Astrocyte (in vitro differentiated cells and primary cell): ENCODE data around the gene AOC3. TPM values are rescaled to one million over a fixed set of nuclear protein-coding genes. Genes with fewer than 3 reads are reported as not detected.

ENCODE experiments used
- DNase-seq: peaks from one replicate; pipeline ENCODE4 v3.0.0-alpha.2; 2010; ENCODE audit warnings: low read depth
- FAIRE-seq: peaks from 2 replicates; lab custom pipeline; 2011; peaks lifted over from hg19 to GRCh38; lab: Jason Lieb, UNC
- H2AFZ ChIP-seq: 2 replicates; pipeline ENCODE4 v1.6.0; 2012; ENCODE audit warnings: low read depth, low read length, inconsistent platforms
- H3K27ac ChIP-seq: 2 replicates; pipeline ENCODE4 v1.5.1; 2011; ENCODE audit warnings: low read depth, low read length, inconsistent platforms
- H3K27me3 ChIP-seq: 2 replicates; pipeline ENCODE4 v1.6.0; 2011; ENCODE audit warnings: low read length, inconsistent platforms; ENCODE audit not compliant: insufficient read depth
- H3K36me3 ChIP-seq: 2 replicates; pipeline ENCODE4 v1.5.1; 2011; ENCODE audit warnings: low read length, inconsistent platforms; ENCODE audit not compliant: insufficient read depth
- H3K4me1 ChIP-seq: 2 replicates; pipeline ENCODE4 v1.5.1; 2011; ENCODE audit warnings: low read length, inconsistent platforms; ENCODE audit not compliant: insufficient read depth
- H3K4me2 ChIP-seq: 2 replicates; pipeline ENCODE4 v1.6.0; 2012; ENCODE audit warnings: low read length, inconsistent platforms
- H3K4me3 ChIP-seq: 2 replicates; pipeline ENCODE4 v1.5.1; 2011; ENCODE audit warnings: low read depth, mild to moderate bottlenecking, low read length, inconsistent platforms; ENCODE audit not compliant: insufficient read depth
- H3K79me2 ChIP-seq: 2 replicates; pipeline ENCODE4 v1.6.0; 2012; ENCODE audit warnings: mild to moderate bottlenecking, low read length, inconsistent platforms; ENCODE audit not compliant: insufficient read depth
- H3K9ac ChIP-seq: 2 replicates; pipeline ENCODE4 v1.6.0; 2012; ENCODE audit warnings: mild to moderate bottlenecking, low read length, inconsistent platforms
- H3K9me3 ChIP-seq: 2 replicates; pipeline ENCODE4 v1.5.1; 2012; ENCODE audit warnings: low read depth, mild to moderate bottlenecking, low read length, inconsistent platforms; ENCODE audit not compliant: insufficient read depth
- H4K20me1 ChIP-seq: 2 replicates; pipeline ENCODE4 v1.6.0; 2012; ENCODE audit warnings: low read length, inconsistent platforms; ENCODE audit not compliant: insufficient read depth
- H3K27ac Mint-ChIP-seq: one replicate; pipeline ENCODE4 v1.8.0; 2021; ENCODE audit warnings: mild to moderate bottlenecking, mixed read lengths; ENCODE audit not compliant: unreplicated experiment
- H3K27me3 Mint-ChIP-seq: one replicate; pipeline ENCODE4 v1.8.0; 2021; ENCODE audit warnings: low read depth, mixed read lengths; ENCODE audit not compliant: unreplicated experiment
- H3K36me3 Mint-ChIP-seq: one replicate; pipeline ENCODE4 v1.8.0; 2021; ENCODE audit warnings: low read depth, mixed read lengths; ENCODE audit not compliant: unreplicated experiment
- H3K4me1 Mint-ChIP-seq: one replicate; pipeline ENCODE4 v1.8.0; 2021; ENCODE audit warnings: low read depth, mixed read lengths; ENCODE audit not compliant: unreplicated experiment
- H3K4me3 Mint-ChIP-seq: one replicate; pipeline ENCODE4 v1.8.0; 2021; ENCODE audit warnings: mild to moderate bottlenecking, moderate library complexity, mixed read lengths; ENCODE audit not compliant: unreplicated experiment
- H3K9me3 Mint-ChIP-seq: one replicate; pipeline ENCODE4 v1.8.0; 2021; ENCODE audit warnings: mild to moderate bottlenecking, mixed read lengths; ENCODE audit not compliant: unreplicated experiment
- EZH2 ChIP-seq: IDR thresholded peaks from 2 replicates; pipeline ENCODE4 v1.6.1; 2012; ENCODE audit warnings: mild to moderate bottlenecking, low read length, inconsistent platforms; ENCODE audit not compliant: insufficient read depth
- total RNA-seq: library from RNA; stranded (reverse); gene quantifications from 2 replicates; pipeline ENCODE4 v1.2.1, GENCODE V29; 2021
- TF ChIP-seq, protein P1 (sequence below): IDR thresholded peaks from 2 replicates; pipeline ENCODE4 v1.5.1; 2011; ENCODE audit warnings: low read depth, mild to moderate bottlenecking, inconsistent platforms, low read length, moderate library complexity; ENCODE audit not compliant: insufficient read depth

AOC3 gene
- total RNA-seq, 1 donor from 2014 or later = 1.1 TPM

DNA sequence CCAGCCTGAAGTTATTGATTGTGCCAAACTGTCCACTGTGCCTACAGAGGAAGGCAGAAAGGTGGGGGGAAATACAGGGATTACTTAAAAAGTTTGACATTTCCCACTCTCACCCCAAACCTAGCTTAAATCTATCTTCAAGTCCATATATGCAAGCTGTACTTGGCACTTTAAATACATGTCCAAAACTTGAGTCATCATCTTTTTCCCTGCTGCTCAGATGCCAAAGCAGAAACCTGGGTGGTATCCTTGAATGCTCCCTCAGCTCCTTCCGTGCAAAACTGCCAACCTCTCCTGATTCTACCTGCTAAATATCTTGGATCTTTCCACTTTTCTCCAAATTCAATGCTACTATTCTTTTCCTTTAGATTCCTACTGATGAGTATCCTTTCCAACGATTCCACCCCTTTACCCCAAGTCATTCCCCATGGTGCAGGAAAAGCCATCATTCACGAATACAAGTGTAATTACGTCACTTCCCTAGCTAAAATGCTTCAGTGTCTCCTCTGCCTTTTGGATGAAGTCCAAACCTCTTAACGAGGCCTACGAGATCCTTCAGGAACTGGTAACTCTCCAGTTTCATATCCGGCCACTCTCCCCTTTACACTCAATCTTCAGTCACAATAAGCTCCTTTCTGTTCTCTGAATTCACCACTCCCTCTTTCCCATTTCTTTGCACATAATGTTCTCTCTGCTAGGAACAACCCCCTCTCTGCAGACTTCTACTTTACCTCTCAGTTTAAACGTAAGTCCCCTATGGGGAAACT, 36.2 kb upstream of the AOC3 start:
- Mint-ChIP-seq H3K4me1 (peaks cover 27% of the 10 kb centered on the region), H3K36me3 (peaks cover 26% of the 10 kb centered on the region), H3K9me3 (no peaks in the 10 kb centered on the region), H3K27me3 (no peaks in the 10 kb centered on the region), H3K27ac (peak overlapping the region; percentile 49), H3K4me3 (peak overlapping the region; percentile 2)
- Histone ChIP-seq H3K27ac (peak overlapping the region; percentile 42), H3K27me3 (no peaks in the 10 kb centered on the region), H3K9ac (peak overlapping the region; percentile 23), H3K4me3 (no peak overlapping the region), H3K9me3 (no peaks in the 10 kb centered on the region), H3K4me2 (peak overlapping the region; percentile 60), H3K79me2 (peaks cover 4% of the 10 kb centered on the region), H3K36me3 (peaks cover 54% of the 10 kb centered on the region), H3K4me1 (peaks cover 37% of the 10 kb centered on the region), H2AFZ (no peak overlapping the region), H4K20me1 (peaks cover 4% of the 10 kb centered on the region)
- FAIRE-seq (peak; percentile 20), DNase-seq (peak; percentile 97)
- TF ChIP-seq EZH2 = no peak

GRCh38 chr17:42817866-42818265, 33.1 kb upstream of the AOC3 start:
- H3K9me3 ChIP-seq = no peaks in the 10 kb centered on the region
- H3K4me3 ChIP-seq = no peak overlapping the region
- H3K4me1 Mint-ChIP-seq = peaks cover 29% of the 10 kb centered on the region
- no peak overlapping the region for H2AFZ ChIP-seq
- H3K4me3 Mint-ChIP-seq = peak overlapping the region; percentile 18
- H3K36me3 ChIP-seq = peaks cover 51% of the 10 kb centered on the region
- no peaks in the 10 kb centered on the region for H3K27me3 ChIP-seq
- H3K36me3 Mint-ChIP-seq = peaks cover 26% of the 10 kb centered on the region
- peak overlapping the region; percentile 97 for H3K27ac Mint-ChIP-seq
- no peaks in the 10 kb centered on the region for H3K27me3 Mint-ChIP-seq
- FAIRE-seq = no peak
- peak overlapping the region; percentile 66 for H3K9ac ChIP-seq
- H3K79me2 ChIP-seq = peaks cover 19% of the 10 kb centered on the region
- TF ChIP-seq, protein P1, sequence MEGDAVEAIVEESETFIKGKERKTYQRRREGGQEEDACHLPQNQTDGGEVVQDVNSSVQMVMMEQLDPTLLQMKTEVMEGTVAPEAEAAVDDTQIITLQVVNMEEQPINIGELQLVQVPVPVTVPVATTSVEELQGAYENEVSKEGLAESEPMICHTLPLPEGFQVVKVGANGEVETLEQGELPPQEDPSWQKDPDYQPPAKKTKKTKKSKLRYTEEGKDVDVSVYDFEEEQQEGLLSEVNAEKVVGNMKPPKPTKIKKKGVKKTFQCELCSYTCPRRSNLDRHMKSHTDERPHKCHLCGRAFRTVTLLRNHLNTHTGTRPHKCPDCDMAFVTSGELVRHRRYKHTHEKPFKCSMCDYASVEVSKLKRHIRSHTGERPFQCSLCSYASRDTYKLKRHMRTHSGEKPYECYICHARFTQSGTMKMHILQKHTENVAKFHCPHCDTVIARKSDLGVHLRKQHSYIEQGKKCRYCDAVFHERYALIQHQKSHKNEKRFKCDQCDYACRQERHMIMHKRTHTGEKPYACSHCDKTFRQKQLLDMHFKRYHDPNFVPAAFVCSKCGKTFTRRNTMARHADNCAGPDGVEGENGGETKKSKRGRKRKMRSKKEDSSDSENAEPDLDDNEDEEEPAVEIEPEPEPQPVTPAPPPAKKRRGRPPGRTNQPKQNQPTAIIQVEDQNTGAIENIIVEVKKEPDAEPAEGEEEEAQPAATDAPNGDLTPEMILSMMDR = no peak
- TF ChIP-seq EZH2 = no peak
- H3K4me2 ChIP-seq = peak overlapping the region; percentile 34
- peaks cover 7% of the 10 kb centered on the region for H4K20me1 ChIP-seq
- H3K9me3 Mint-ChIP-seq = no peaks in the 10 kb centered on the region
- peak; percentile 76 for DNase-seq
- peaks cover 37% of the 10 kb centered on the region for H3K4me1 ChIP-seq
- peak overlapping the region; percentile 78 for H3K27ac ChIP-seq

DNA sequence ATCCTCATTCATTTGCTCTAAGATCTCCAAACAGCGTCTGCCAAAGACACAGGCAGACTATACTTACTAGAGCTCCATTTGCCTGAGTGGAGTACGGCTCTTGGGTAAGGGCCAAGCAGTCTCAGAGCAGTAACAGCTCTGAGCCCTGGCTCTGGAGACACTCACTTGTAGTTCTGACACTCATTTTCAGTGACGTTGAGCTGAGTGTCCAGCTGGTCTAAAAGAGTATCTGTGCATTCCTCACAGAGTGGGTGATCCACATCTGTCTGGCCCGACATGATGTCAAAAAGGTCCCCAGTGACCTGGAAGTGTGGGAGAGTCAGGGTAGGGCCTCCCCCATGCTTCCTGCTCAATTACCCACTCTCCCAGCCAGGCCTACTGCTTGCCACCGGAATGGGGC, 32.6 kb upstream of the AOC3 start:
- H3K27me3 ChIP-seq = no peaks in the 10 kb centered on the region
- peaks cover 37% of the 10 kb centered on the region for H3K4me1 ChIP-seq
- H3K9me3 ChIP-seq = no peaks in the 10 kb centered on the region
- peak overlapping the region; percentile 34 for H3K4me2 ChIP-seq
- H3K9ac ChIP-seq = peak overlapping the region; percentile 66
- peaks cover 26% of the 10 kb centered on the region for H3K36me3 Mint-ChIP-seq
- peaks cover 29% of the 10 kb centered on the region for H3K4me1 Mint-ChIP-seq
- no peak overlapping the region for H3K4me3 ChIP-seq
- H2AFZ ChIP-seq = no peak overlapping the region
- peak overlapping the region; percentile 78 for H3K27ac ChIP-seq
- peaks cover 24% of the 10 kb centered on the region for H3K79me2 ChIP-seq
- H3K9me3 Mint-ChIP-seq = no peaks in the 10 kb centered on the region
- peak overlapping the region; percentile 97 for H3K27ac Mint-ChIP-seq
- H3K27me3 Mint-ChIP-seq = no peaks in the 10 kb centered on the region
- DNase-seq (peak; percentile 27), FAIRE-seq (no peak)
- H3K4me3 Mint-ChIP-seq = peak overlapping the region; percentile 18
- no peak for TF ChIP-seq EZH2
- TF ChIP-seq, protein P1 = no peak
- H3K36me3 ChIP-seq = peaks cover 51% of the 10 kb centered on the region
- H4K20me1 ChIP-seq = peaks cover 7% of the 10 kb centered on the region
